OCI-LY7 (cell line): ENCODE results near the gene AHSG.

ENCODE experiments used
- CTCF ChIP-seq: fragments of 200-600 bp; sonication (generic); conservative IDR thresholded peaks from 2 replicates; pipeline ENCODE4 v1.5.1; 2014; ENCODE audit warnings: mild to moderate bottlenecking, antibody characterized with exemption, low read length, moderate library complexity, mixed read lengths
- EZH2phosphoT487 ChIP-seq: fragments of 200-600 bp; sonication (generic); IDR thresholded peaks from 2 replicates; pipeline ENCODE4 v1.6.1; 2018; ENCODE audit warnings: low read depth, borderline replicate concordance, mild to moderate bottlenecking, mixed run types, antibody characterized with exemption, low read length, moderate library complexity, mixed read lengths

GRCh38 chr3:186628756-186629155 is 15.9 kb downstream of the AHSG start:
- TF ChIP-seq CTCF (no peak), EZH2phosphoT487 (no peak)
